Vagina (tissue), 2 donors: ENCODE data around the gene UNKL.

Experiments used
- POLR2AphosphoS5 ChIP-seq, 2 donors: sonication (generic); formaldehyde crosslinking; IDR thresholded peaks; one replicate each; pipeline ENCODE4 v1.9.0; 2017; ENCODE audit warnings: antibody characterized with exemption in 2 of 2, mild to moderate bottlenecking in 2 of 2, low read depth in 1 of 2; ENCODE audit not compliant: insufficient read depth in 1 of 2
- TF ChIP-seq, protein P1 (sequence below), 3 experiments: fragments of 450-650 bp in 2 of 3; fragments of 200-600 bp in 1 of 3; sonication (generic) in 1 of 3; IDR thresholded peaks; one replicate each; pipeline ENCODE4 v1.5.1; 2017 to 2019; ENCODE audit warnings: antibody characterized with exemption in 3 of 3, mild to moderate bottlenecking in 2 of 3, moderate library complexity in 2 of 3

DNA sequence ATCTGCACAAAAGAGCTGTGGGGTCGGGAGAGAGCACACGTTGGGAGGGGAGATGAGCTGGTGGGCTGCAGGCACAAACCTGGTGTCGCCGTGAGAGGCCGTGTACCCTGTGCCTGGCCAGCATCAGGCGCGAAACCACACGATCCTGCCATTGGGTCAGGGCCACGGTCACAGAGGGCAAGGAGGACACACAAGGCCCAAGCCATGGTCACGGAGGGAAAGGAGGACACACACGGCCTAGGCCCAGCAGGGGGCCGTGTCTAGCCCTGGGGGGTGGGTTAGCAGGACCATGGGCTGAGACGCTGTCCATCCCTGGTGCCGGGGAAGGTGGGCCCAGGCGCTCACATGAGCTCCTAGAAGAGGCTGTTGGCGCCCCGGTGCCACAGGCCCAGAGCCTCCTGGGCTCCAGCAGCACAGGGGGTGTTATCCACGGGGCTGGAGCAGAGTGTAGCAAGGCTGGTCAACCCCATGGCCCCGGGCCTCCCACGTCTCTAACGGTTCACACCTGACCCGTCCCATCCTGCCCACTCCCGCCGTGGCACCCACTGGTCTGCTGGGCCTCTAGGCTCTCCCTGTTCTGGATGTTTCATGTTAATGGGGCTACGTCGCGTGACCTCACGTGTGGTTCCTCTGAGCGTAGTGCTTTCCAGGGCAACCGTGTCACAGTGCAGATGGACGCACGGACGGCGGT is 37.3 kb upstream of the UNKL start:
- TF ChIP-seq POLR2AphosphoS5 (IDR thresholded peaks at IDR 0.05; ENCODE audit: insufficient read depth in 1 of 2, low read depth in 1 of 2): no peak
- TF ChIP-seq, protein P1, sequence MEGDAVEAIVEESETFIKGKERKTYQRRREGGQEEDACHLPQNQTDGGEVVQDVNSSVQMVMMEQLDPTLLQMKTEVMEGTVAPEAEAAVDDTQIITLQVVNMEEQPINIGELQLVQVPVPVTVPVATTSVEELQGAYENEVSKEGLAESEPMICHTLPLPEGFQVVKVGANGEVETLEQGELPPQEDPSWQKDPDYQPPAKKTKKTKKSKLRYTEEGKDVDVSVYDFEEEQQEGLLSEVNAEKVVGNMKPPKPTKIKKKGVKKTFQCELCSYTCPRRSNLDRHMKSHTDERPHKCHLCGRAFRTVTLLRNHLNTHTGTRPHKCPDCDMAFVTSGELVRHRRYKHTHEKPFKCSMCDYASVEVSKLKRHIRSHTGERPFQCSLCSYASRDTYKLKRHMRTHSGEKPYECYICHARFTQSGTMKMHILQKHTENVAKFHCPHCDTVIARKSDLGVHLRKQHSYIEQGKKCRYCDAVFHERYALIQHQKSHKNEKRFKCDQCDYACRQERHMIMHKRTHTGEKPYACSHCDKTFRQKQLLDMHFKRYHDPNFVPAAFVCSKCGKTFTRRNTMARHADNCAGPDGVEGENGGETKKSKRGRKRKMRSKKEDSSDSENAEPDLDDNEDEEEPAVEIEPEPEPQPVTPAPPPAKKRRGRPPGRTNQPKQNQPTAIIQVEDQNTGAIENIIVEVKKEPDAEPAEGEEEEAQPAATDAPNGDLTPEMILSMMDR (IDR thresholded peaks at IDR 0.05): no peak
